ENCODE data around the gene LRRC10B.

Gene LRRC10B

GRCh38 chr11:61486779-61487178 lies 21.8 kb upstream of the LRRC10B start:
- TF ChIP-seq CTCF (IDR thresholded peaks at IDR 0.05; ENCODE audit: insufficient read depth, missing control alignments) = no peak
- DNase-seq (ENCODE audit: insufficient read length, low spot score) (no peak), FAIRE-seq (no peak)

DNA sequence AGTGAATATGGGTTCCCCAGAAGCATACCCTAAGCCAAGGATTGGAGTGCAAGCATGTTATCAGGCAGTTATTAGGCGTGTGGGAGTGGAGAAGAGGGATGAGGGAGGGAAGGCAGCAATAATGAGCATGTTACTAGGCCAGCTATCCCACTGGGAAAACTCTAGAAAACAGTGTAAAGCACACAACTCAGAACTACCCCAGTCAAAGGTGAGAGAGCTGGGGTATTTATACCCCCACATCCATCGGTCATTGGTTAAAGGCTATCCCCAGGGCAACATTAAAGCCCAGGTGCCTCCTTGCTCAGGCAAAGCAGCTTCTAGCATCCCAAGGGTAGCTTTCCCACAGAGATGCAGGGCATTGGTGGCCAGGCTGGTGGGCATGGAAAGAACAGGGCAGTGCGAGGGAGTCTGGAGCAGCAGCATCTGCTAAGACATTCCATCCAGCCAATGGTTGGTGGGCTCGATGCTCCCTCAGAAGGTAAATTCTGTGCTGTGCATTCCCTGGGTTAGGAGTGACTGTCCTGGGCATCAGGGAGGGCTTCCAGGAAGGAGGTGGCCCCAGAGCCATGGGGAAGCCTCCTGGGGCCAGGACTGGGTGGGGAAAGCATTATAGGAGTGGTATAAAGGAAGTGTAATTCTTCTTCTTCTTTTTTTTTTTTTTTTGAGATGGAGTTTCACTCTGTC lies 21.1 kb upstream of the LRRC10B start:
- TF ChIP-seq CTCF (IDR thresholded peaks at IDR 0.05; ENCODE audit: insufficient read depth, missing control alignments) = no peak
- no peak for DNase-seq (ENCODE audit: insufficient read length, low spot score)
- FAIRE-seq = no peak

- DNase-seq (ENCODE audit: insufficient read length, low spot score) = no peak
- FAIRE-seq = no peak
- no peak for TF ChIP-seq CTCF (IDR thresholded peaks at IDR 0.05; ENCODE audit: insufficient read depth, missing control alignments)
Observed at GRCh38 chr11:61488651-61489291, 19.8 kb upstream of the LRRC10B start.

- no peak for TF ChIP-seq CTCF (IDR thresholded peaks at IDR 0.05; ENCODE audit: insufficient read depth, missing control alignments)
- no peak for FAIRE-seq
- no peak for DNase-seq (ENCODE audit: insufficient read length, low spot score)
Observed at GRCh38 chr11:61489833-61490721, 18.5 kb upstream of the LRRC10B start.

DNA sequence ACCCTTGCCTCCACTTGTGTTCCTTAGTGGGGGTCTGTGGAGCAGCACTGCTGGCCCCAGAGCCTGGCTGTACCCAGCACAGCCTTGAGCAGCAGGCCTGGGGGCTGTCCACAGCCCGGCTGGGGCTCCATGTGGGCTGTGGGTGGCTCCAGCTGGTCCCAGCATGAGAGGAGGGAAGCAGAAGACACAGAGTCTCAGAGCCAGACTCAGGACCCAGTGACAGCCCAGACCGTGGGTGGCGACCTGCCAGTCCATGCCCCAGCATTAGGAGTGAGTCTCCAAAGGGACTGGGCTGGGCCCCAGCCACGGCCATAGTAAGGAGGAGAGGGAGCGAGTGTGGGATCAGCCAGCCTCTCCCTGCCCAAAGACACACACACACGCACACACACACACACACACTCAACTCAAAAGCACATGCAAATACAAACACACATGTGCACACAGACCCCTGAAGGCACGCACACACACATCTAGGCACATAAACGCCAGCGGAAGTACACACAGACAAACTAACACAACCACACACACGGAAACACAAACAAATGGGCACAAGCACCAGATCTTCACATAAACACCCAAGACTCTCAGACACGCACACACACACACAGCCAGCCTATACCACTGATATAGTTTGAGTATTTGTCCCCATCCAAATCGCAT lies 16.7 kb upstream of the LRRC10B start:
- DNase-seq (ENCODE audit: insufficient read length, low spot score) = no peak
- no peak for TF ChIP-seq CTCF (IDR thresholded peaks at IDR 0.05; ENCODE audit: insufficient read depth, missing control alignments)
- FAIRE-seq = no peak

- TF ChIP-seq CTCF (IDR thresholded peaks at IDR 0.05; ENCODE audit: insufficient read depth, missing control alignments) = no peak
- FAIRE-seq (no peak), DNase-seq (ENCODE audit: insufficient read length, low spot score) (no peak)
Observed at GRCh38 chr11:61494381-61494961, 14.1 kb upstream of the LRRC10B start.
